ENCODE results near the gene ALK.

GRCh38 chr2:29240601-29241000 is 680.8 kb downstream of the ALK start:
- TF ChIP-seq CTCF (IDR thresholded peaks at IDR 0.05; ENCODE audit: low read depth, low read length) (no peak), EZH2phosphoT487 (IDR thresholded peaks at IDR 0.05; ENCODE audit: low read depth) (no peak)
